Nephron (organoid): ENCODE data around the gene TNFRSF14.

ENCODE experiments used
- H3K27ac Mint-ChIP-seq, 3 experiments: 2 replicates each; pipeline ENCODE4 v1.8.0; 2020; ENCODE audit warnings: mixed read lengths in 3 of 3, mild to moderate bottlenecking in 2 of 3, moderate library complexity in 1 of 3
- H3K27me3 Mint-ChIP-seq: 2 replicates; pipeline ENCODE4 v1.8.0; 2021; ENCODE audit warnings: low read depth, mild to moderate bottlenecking, moderate library complexity, mixed read lengths
- H3K36me3 Mint-ChIP-seq: 2 replicates; pipeline ENCODE4 v1.8.0; 2020; ENCODE audit warnings: low read depth, mixed read lengths
- H3K4me1 Mint-ChIP-seq: 2 replicates; pipeline ENCODE4 v1.8.0; 2020; ENCODE audit warnings: mixed read lengths
- H3K4me3 Mint-ChIP-seq, 3 experiments: 2 replicates each; pipeline ENCODE4 v1.8.0; 2020; ENCODE audit warnings: mild to moderate bottlenecking in 3 of 3, mixed read lengths in 3 of 3, moderate library complexity in 2 of 3
- H3K9me3 Mint-ChIP-seq: 2 replicates; pipeline ENCODE4 v1.8.0; 2020; ENCODE audit warnings: mixed read lengths
- CTCF ChIP-seq, 3 experiments: fragments of 200-600 bp; sonication (generic); IDR thresholded peaks; one replicate each; pipeline ENCODE4 v1.5.0; 2021; ENCODE audit warnings: antibody characterized with exemption in 3 of 3; ENCODE audit not compliant: unreplicated experiment in 3 of 3

TNFRSF14 gene

GRCh38 chr1:2542246-2542915, 13.8 kb upstream of the TNFRSF14 start:
- Mint-ChIP-seq H3K4me3 (peak overlapping the region in 1 of 3 experiments; percentile 35), H3K4me1 (peaks cover 7% of the 10 kb centered on the region), H3K27ac (no peak overlapping the region), H3K27me3 (peaks cover 8% of the 10 kb centered on the region), H3K9me3 (no peaks in the 10 kb centered on the region), H3K36me3 (no peaks in the 10 kb centered on the region)
- TF ChIP-seq CTCF (IDR thresholded peaks at IDR 0.05; ENCODE audit: unreplicated experiment in 3 of 3), result no peak

GRCh38 chr1:2543543-2544092, 12.6 kb upstream of the TNFRSF14 start:
- Mint-ChIP-seq H3K36me3 (no peaks in the 10 kb centered on the region), H3K4me1 (peaks cover 7% of the 10 kb centered on the region), H3K4me3 (no peak overlapping the region), H3K27ac (no peak overlapping the region), H3K27me3 (peaks cover 5% of the 10 kb centered on the region), H3K9me3 (no peaks in the 10 kb centered on the region)
- no peak for TF ChIP-seq CTCF (IDR thresholded peaks at IDR 0.05; ENCODE audit: unreplicated experiment in 3 of 3)

- Mint-ChIP-seq H3K36me3 (no peaks in the 10 kb centered on the region), H3K27me3 (peaks cover 4% of the 10 kb centered on the region), H3K27ac (peak overlapping the region in 1 of 3 experiments; percentile 11), H3K4me1 (peaks cover 7% of the 10 kb centered on the region), H3K4me3 (no peak overlapping the region), H3K9me3 (no peaks in the 10 kb centered on the region)
- TF ChIP-seq CTCF (IDR thresholded peaks at IDR 0.05; ENCODE audit: unreplicated experiment in 3 of 3), result no peak
These were observed 11.9 kb upstream of the TNFRSF14 start for GRCh38 chr1:2544093-2544874.

- H3K4me1 Mint-ChIP-seq, result peaks cover 7% of the 10 kb centered on the region
- no peak for TF ChIP-seq CTCF (IDR thresholded peaks at IDR 0.05; ENCODE audit: unreplicated experiment in 3 of 3)
- no peak overlapping the region for H3K4me3 Mint-ChIP-seq
- no peaks in the 10 kb centered on the region for H3K9me3 Mint-ChIP-seq
- H3K36me3 Mint-ChIP-seq, result no peaks in the 10 kb centered on the region
- H3K27me3 Mint-ChIP-seq, result peaks cover 4% of the 10 kb centered on the region
- no peak overlapping the region for H3K27ac Mint-ChIP-seq
These were observed 11.1 kb upstream of the TNFRSF14 start for GRCh38 chr1:2544875-2545640.

- Mint-ChIP-seq H3K4me3 (peak overlapping the region in 1 of 3 experiments; percentile 79), H3K4me1 (peaks cover 7% of the 10 kb centered on the region), H3K36me3 (no peaks in the 10 kb centered on the region), H3K9me3 (no peaks in the 10 kb centered on the region), H3K27ac (no peak overlapping the region), H3K27me3 (peaks cover 4% of the 10 kb centered on the region)
- no peak for TF ChIP-seq CTCF (IDR thresholded peaks at IDR 0.05; ENCODE audit: unreplicated experiment in 3 of 3)
These were observed 10.2 kb upstream of the TNFRSF14 start for GRCh38 chr1:2545754-2546514.
